Stimulated activated CD4-positive, alpha-beta T cell treated with anti-CD3 and anti-CD28 coated beads, Interleukin-2, amount 100 ng/mL, for 24 hours (primary cell): ENCODE measurements around the gene LIPI.
"Not testable (repeated sequence)": the region's sequence is repeated elsewhere in the genome, so short reads cannot be mapped to it uniquely, and the experiment has no call there.

Experiments
- DNase-seq, 2 donors: peaks; one replicate each; pipeline ENCODE4 v3.0.0-alpha.2; 2020

LIPI gene

DNA sequence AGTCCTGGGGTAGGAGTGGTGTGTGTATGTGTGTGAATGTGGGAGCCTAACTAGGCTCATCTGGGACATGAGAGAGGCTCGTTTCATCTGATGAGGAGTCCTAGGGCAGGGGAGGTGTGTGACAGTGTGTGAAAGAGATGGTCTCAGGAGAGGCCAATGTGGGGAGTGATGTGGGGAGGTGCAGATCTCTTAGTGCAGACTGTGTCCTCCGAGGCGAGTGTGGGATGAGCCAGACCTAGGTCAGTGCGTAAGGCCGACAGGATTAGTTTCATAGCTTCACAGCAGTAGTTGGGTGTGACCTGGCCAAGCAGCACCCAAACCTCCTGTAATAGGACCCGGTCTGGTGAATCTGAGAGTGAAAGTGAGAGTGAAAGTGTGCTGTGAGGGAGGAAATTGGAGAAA is 94.7 kb downstream of the LIPI start:
- DNase-seq = no peak

DNA sequence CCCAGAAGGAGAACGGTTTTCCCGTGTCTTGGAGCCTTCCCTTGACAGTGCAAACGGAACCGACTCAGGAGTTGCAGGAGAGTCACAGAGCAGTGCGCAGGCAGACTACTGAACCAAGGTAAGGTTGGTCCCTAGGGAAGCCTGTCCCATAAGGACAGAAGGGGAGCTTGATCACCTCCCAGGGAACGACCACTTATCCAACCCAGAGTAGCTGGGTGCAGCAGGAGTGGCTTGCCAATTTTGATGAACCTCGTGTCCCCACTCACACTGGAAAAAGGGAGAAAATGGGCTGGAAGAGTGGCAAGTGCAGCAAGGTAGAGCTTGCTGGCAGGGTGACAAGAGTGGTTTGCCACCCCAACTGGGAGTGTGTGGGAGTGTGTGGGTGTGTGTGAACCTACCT is 95.1 kb downstream of the LIPI start:
- DNase-seq = no peak

DNA sequence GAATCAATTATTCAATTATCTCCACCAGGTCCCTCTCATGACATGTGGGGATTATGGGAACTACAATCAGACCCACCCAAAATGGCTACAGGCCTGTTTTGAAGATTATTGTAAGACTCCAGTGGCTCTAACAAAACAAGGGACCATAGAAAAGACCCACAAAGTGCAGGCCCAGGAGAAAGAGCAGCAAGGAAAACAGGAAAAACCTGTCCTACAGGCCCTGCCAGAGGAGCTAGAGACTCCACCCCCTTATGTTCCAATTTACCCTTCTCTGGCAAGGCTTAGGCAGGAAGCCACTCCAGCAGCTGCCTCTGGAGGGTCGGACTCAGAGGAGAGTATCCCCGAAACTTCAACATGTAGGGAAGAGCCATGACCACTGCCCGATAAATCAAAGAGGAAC is 96.5 kb downstream of the LIPI start:
- DNase-seq = no peak

GRCh38 chr21:14104564-14104963 is 106.2 kb downstream of the LIPI start:
- not testable (repeated sequence) for DNase-seq

DNA sequence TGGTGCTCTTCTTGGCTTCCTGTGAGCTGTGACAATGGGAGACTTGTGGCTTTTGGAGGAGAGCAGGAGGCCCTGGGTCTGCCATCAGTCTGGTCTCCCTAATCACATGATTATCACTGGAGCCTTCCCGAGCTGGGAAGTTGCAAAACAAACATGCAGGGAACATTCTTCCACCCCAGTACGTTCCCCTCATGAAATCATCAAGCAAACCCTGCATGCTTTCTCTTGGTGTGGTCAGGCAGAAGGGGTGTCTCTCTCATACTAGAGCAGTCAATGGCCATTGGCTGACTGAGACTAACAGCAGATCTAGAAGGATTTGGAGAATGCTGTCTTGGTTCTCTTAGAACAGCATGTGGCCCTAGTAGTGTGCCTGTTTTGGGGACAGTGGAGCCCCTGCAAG is 111.2 kb downstream of the LIPI start:
- no peak for DNase-seq

DNA sequence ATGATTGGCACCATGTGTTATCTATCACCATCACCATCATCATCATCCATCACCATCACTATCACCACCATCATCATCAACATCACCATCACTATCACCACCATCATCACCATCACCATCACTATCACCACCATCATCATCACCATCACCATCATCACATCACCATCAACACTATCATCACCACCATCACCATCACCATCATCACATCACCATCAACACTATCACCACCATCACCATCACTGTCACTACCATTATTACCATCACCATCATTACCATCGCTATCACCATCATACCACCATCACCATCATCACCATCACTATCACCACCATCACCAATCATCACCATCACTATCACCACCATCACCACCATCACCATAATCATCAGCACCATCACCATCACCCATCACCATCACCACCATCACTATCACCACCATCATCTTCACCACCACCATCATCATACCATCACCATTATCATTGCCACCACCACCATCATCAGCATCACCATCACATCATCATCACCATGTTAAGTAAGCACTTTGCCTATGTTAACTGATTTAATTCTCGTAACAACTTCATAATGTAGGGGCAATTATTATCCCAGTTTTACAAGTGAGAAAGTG is 112.8 kb downstream of the LIPI start:
- DNase-seq = no peak

GRCh38 chr21:14096577-14096976 is 114.2 kb downstream of the LIPI start:
- no peak for DNase-seq

DNA sequence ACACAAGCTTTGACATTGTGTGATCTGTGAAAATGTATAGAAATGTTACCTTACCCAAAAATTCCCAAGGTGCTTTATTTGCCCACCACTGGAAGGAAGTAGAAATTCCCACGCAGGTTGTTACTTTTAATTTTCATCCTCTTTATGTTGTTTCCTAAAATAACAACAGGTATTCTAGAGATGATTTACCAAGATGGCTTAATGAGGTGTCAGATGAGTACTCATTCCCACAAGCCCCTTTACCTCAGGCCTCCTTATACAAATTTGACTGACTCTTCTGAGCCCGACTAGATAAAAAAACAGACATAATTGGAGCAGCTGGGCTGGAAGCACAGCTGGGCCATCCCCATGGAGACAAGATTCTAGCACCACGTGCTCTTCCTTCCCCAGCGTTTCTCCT is 114.6 kb downstream of the LIPI start:
- no peak for DNase-seq

DNA sequence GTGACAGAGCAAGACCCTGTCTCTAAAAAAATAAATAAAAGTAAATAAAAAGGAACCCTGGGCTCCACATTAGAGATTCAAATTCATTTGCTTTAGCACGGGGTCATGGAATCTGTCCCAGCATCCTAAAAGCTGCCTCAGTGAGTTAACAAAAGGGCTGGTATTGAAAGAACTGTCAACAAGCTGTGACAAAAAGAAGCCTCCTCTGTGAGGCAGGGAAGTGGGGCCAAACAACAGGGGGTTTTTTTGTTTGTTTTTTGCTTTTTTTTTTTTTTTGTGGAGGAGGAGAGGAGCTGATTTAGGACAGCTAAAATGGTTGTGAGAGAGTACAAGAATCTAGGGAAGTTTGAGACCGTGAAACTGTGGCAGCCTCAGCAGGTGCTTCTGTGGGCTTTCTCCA is 115.7 kb downstream of the LIPI start:
- no peak for DNase-seq

GRCh38 chr21:14092834-14093560 is 117.8 kb downstream of the LIPI start:
- DNase-seq = no peak

DNA sequence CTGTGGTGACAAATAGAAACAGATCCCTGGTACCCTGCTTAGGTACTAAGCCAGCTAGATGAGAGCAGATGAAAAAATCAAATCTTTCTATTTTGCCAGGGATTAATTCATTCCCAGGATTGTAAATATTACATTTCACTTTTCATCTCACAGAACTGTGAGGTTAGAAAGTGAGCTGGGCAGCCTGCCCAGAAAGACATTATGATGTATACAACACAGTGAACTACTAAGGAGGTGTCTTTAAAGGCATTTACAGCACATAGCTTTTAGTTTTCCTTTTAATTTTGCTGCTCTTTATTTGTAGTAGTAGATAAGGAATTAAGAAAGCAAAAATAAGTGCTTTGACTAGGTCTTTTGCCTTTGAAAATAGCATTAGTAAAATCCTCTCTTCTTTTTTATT is 120.6 kb downstream of the LIPI start:
- not testable (repeated sequence) for DNase-seq

GRCh38 chr21:14088391-14088790 is 122.4 kb downstream of the LIPI start:
- DNase-seq = no peak

DNA sequence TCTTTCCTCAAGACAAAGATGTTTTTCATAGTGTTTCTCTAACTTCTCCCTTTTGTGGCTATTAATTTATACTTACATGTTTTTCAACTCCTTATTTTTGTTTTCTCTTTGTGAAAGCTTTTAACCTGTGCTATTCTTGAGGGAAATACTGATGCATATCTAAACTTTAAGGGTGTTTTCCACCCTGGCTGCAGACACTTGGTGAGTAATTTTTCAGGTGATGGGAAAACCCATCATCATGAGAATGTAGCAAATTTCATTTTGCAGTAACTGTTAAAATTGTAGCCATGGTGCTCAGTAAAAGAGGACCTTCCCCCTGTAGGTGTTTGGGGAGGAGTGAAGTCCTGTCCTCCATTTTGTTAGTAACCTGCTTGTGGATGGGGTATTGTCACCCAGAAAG is 124.2 kb downstream of the LIPI start:
- no peak for DNase-seq

- DNase-seq = no peak
These were observed 126.1 kb downstream of the LIPI start for GRCh38 chr21:14084701-14085100.

DNA sequence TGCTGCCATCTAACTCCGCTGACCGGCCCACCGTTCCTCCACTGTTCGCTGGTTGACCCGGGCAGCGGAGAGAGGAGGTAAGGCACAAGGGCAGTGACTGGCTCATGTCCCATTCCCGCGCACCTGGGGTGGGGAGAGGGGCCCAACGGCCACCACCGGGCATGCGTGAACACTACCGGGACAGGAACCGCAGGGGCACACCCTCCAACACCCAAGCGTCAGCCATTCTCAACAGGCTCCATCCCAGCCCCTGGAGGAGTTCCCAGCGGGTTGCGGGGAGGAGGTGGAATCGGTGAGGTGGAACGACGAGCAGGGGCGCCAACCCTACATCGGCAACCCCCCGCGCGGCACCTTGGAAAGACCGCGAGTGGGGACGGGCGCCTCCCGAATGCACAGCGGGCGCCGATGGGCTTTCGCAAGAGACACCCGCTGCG is 126.7 kb downstream of the LIPI start:
- no peak for DNase-seq

GRCh38 chr21:14080764-14081096 is 130.0 kb downstream of the LIPI start:
- DNase-seq = no peak

DNA sequence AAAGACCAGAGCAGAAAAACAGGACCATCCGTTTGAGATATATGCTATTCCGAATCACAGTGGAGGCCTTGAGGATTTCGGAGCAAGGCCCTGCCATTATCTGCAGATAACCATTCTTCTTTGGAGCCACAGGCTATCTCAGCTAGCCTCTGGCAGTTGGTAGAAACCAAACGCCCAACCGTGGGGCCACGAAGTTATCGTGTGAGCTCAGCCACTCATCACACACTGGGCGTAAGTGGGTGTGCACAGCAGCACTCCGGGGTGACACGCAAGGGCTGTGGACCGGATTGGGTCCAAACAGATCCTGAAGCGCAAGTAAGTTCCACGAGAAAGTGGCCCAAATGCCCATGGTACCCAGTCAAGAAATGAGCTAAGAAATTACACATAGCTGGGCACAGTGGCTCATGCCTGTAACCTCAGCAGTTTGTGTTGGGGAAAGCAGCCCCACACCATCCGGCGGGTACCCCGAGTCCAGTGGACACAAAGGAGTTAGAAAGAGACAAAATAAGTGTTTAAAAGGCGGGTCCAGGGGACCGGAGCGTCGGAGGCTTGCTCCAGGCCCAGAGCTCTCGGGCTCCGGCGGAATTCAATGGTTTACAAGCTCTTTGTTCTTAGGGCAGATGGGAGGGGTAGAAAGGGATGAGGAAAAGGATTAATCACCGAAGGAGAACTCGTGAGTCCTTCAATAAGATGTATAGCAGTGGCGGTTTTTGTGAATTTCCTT is 130.6 kb downstream of the LIPI start:
- DNase-seq = no peak

- no peak for DNase-seq
These were observed 131.9 kb downstream of the LIPI start for GRCh38 chr21:14078746-14079375.

GRCh38 chr21:14076143-14076806 is 134.5 kb downstream of the LIPI start:
- no peak for DNase-seq

GRCh38 chr21:14075346-14076142 is 135.2 kb downstream of the LIPI start:
- DNase-seq = no peak

GRCh38 chr21:14074177-14074576 is 136.6 kb downstream of the LIPI start:
- no peak for DNase-seq

- no peak for DNase-seq
These were observed 137.1 kb downstream of the LIPI start for GRCh38 chr21:14073615-14074014.
